MCF 10A (cell line): ENCODE data around the gene CEP350. TPM values are rescaled to one million over a fixed set of nuclear protein-coding genes. Genes with fewer than 3 reads are reported as not detected.
A peak's percentile ranks its signal among the peaks of the same experiment; 100 is the strongest.

Experiments used
- BruUV-seq: library from RNA; stranded (reverse); fragments of 400-500 nt; replicated peaks from 2 replicates; lab custom pipeline; 2021; lab: Mats Ljungman, UMichigan
- CTCF ChIA-PET: fragments of 300-600 bp; sonication (Branson Sonifier 250); formaldehyde crosslinking; extraction: SDS; loops from one replicate; lab custom pipeline; 2021; ENCODE audit warnings: antibody characterized with exemption, inconsistent platforms; lab: Yijun Ruan, JAX
- POLR2A ChIA-PET: fragments of 300-600, 350-650 bp; sonication (Branson Sonifier 250); formaldehyde crosslinking; extraction: SDS; loops from one replicate; lab custom pipeline; 2020; ENCODE audit warnings: antibody characterized with exemption, inconsistent platforms; lab: Yijun Ruan, JAX
- DNase-seq: peaks from one replicate; pipeline ENCODE4 v3.0.0-alpha.2; 2018; ENCODE audit not compliant: unreplicated experiment
- H3K27ac Mint-ChIP-seq: one replicate; pipeline ENCODE4 v1.8.0; 2022; ENCODE audit warnings: mild to moderate bottlenecking, low read depth, mixed read lengths; ENCODE audit not compliant: unreplicated experiment
- H3K27me3 Mint-ChIP-seq: one replicate; pipeline ENCODE4 v1.8.0; 2022; ENCODE audit warnings: mixed read lengths; ENCODE audit not compliant: insufficient read depth, unreplicated experiment
- H3K36me3 Mint-ChIP-seq: one replicate; pipeline ENCODE4 v1.8.0; 2022; ENCODE audit warnings: mild to moderate bottlenecking, moderate library complexity, mixed read lengths; ENCODE audit not compliant: insufficient read depth, unreplicated experiment
- H3K4me1 Mint-ChIP-seq: one replicate; pipeline ENCODE4 v1.8.0; 2022; ENCODE audit warnings: mixed read lengths; ENCODE audit not compliant: insufficient read depth, unreplicated experiment
- H3K4me3 Mint-ChIP-seq: one replicate; pipeline ENCODE4 v1.8.0; 2022; ENCODE audit warnings: mild to moderate bottlenecking, moderate library complexity, mixed read lengths; ENCODE audit not compliant: unreplicated experiment
- H3K9me3 Mint-ChIP-seq: one replicate; pipeline ENCODE4 v1.8.0; 2022; ENCODE audit warnings: mixed read lengths; ENCODE audit not compliant: unreplicated experiment
- intact Hi-C: fragments of 100-400 bp; cut with micrococcal nuclease; formaldehyde crosslinking; loops from 2 replicates; pipeline ENCODE4 v1.14.1; 2022
- total RNA-seq: library from RNA; stranded (reverse); gene quantifications from 2 replicates; pipeline ENCODE4 v1.2.3, GENCODE V29; 2022
- TF ChIP-seq, protein P1 (sequence below): fragments of 200-600 bp; IDR thresholded peaks from one replicate; pipeline ENCODE4 v1.8.0; 2022; ENCODE audit warnings: antibody characterized with exemption, mild to moderate bottlenecking; ENCODE audit not compliant: unreplicated experiment

Gene CEP350
- total RNA-seq, 1 experiment from 2014 or later: 56.4 TPM

DNA sequence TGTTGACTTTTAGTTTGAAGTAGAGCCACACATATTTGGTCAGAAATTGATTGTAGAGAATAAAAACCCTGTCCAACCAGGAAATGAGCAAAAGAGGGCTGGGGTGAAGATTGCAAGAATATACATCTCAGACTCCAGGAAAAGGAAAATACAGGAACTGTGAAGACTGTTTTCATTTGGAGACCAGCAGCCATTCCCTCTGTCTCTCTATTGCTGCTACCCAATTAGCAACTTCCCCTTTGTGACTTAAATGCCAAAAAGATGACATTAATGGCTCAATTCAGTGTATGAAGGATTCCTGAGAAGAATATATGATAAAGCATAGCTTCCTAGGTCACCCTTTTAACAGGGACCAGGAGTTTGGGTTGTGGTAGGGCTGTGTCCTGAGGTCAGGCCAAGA lies 31.6 kb upstream of the CEP350 start:
- intact Hi-C loops: no loop called here
- TF ChIP-seq, protein P1, sequence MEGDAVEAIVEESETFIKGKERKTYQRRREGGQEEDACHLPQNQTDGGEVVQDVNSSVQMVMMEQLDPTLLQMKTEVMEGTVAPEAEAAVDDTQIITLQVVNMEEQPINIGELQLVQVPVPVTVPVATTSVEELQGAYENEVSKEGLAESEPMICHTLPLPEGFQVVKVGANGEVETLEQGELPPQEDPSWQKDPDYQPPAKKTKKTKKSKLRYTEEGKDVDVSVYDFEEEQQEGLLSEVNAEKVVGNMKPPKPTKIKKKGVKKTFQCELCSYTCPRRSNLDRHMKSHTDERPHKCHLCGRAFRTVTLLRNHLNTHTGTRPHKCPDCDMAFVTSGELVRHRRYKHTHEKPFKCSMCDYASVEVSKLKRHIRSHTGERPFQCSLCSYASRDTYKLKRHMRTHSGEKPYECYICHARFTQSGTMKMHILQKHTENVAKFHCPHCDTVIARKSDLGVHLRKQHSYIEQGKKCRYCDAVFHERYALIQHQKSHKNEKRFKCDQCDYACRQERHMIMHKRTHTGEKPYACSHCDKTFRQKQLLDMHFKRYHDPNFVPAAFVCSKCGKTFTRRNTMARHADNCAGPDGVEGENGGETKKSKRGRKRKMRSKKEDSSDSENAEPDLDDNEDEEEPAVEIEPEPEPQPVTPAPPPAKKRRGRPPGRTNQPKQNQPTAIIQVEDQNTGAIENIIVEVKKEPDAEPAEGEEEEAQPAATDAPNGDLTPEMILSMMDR: no peak
- peaks cover 38% of the 10 kb centered on the region for H3K36me3 Mint-ChIP-seq
- CTCF ChIA-PET: interaction anchor here (0.5 to 3.6 kb wide), 4 partner anchors 9 to 134 kb away, joined by 3 to 18 read pairs (median 4); no protein-coding TSS in a partner anchor
- H3K27me3 Mint-ChIP-seq: no peaks in the 10 kb centered on the region
- DNase-seq: no peak
- H3K27ac Mint-ChIP-seq: no peak overlapping the region
- no peaks in the 10 kb centered on the region for H3K9me3 Mint-ChIP-seq
- H3K4me3 Mint-ChIP-seq: no peak overlapping the region
- BruUV-seq: no TSS peak
- peaks cover 17% of the 10 kb centered on the region for H3K4me1 Mint-ChIP-seq
- POLR2A ChIA-PET: interaction anchor here (0.6 to 6.1 kb wide), 5 partner anchors 8 to 232 kb away, joined by 3 to 71 read pairs (median 3); partner anchors contain the start of genes CEP350, TOR1AIP1 and TOR1AIP2

DNA sequence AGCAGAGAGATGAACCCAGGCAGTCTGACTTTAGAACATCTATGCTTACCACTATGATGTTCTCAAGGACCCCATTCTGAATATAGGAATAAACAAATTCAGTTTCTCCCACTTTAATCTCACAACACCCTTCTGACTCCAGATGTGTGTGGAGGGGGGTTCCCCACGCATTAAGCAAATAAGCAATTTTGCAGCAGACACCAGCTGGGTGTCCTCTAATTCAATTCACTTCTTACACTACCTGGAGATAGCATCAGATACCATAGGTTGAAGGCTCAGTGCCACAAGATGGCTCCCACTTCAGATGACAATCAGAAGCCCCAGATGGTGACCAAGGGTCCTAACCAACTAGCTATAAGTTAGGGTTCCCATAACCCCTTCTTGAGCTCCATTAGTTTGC lies 30.3 kb upstream of the CEP350 start:
- no peak for DNase-seq
- CTCF ChIA-PET: interaction anchor here (0.6 to 3.6 kb wide), 6 partner anchors 10 to 224 kb away, joined by 3 to 18 read pairs (median 4); no protein-coding TSS in a partner anchor
- POLR2A ChIA-PET: interaction anchor here (0.6 to 6.1 kb wide), 9 partner anchors 9 to 244 kb away, joined by 3 to 71 read pairs (median 5); partner anchors contain the start of genes CEP350, TOR1AIP1 and TOR1AIP2
- no TSS peak for BruUV-seq
- TF ChIP-seq, protein P1: no peak
- H3K27me3 Mint-ChIP-seq: no peaks in the 10 kb centered on the region
- intact Hi-C loops: no loop called here
- H3K9me3 Mint-ChIP-seq: no peaks in the 10 kb centered on the region
- no peak overlapping the region for H3K27ac Mint-ChIP-seq
- H3K4me3 Mint-ChIP-seq: no peak overlapping the region
- peaks cover 26% of the 10 kb centered on the region for H3K36me3 Mint-ChIP-seq
- H3K4me1 Mint-ChIP-seq: peaks cover 17% of the 10 kb centered on the region

DNA sequence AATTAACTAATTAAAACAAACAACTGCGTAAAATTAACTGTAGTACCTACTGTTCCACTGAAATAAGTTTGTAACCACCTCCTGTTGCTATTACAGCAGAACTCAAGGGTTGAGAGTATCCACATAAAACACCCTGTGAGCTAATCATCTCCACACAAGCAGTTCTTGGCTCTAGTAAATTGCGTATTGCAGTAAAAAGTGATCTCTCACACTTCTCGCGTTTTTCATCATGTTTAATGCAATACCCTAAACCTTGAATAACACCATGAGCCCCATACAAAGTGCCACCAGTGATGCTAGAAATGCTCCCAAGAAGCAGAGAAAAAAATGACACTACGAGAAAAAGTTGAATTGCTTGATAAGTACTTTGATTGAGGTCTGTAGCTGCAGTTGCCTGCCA lies 29.3 kb upstream of the CEP350 start:
- ChIA-PET CTCF (interaction anchor here (0.7 to 3.6 kb wide), 4 partner anchors 11 to 555 kb away, joined by 4 to 18 read pairs (median 4); no protein-coding TSS in a partner anchor), POLR2A (interaction anchor here (0.7 to 6.1 kb wide), 15 partner anchors 9 to 232 kb away, joined by 3 to 71 read pairs (median 3); partner anchors contain the start of genes CEP350, TOR1AIP1 and TOR1AIP2)
- H3K4me3 Mint-ChIP-seq: no peak overlapping the region
- no peak for DNase-seq
- TF ChIP-seq, protein P1: no peak
- intact Hi-C loops: no loop called here
- H3K9me3 Mint-ChIP-seq: no peaks in the 10 kb centered on the region
- H3K4me1 Mint-ChIP-seq: peaks cover 17% of the 10 kb centered on the region
- H3K27ac Mint-ChIP-seq: peak overlapping the region; percentile 63
- no peaks in the 10 kb centered on the region for H3K27me3 Mint-ChIP-seq
- peaks cover 15% of the 10 kb centered on the region for H3K36me3 Mint-ChIP-seq
- BruUV-seq: no TSS peak
